CD4-positive, alpha-beta T cell treated with Interleukin-17A for 4 hours (primary cell): ENCODE measurements around the gene NPB.

ENCODE experiments used
- DNase-seq: peaks from one replicate; pipeline ENCODE4 v3.0.0-alpha.2; 2020; ENCODE audit warnings: mixed read lengths

Gene NPB

GRCh38 chr17:81941484-81942166 lies 39.6 kb downstream of the NPB start:
- DNase-seq = no peak

- DNase-seq = no peak
These were observed 40.1 kb downstream of the NPB start for GRCh38 chr17:81942167-81942553.

- DNase-seq = no peak
These were observed 42.8 kb downstream of the NPB start for GRCh38 chr17:81944858-81945257.

GRCh38 chr17:81947189-81947588 lies 45.2 kb downstream of the NPB start, which contains the start of gene MYADML2:
MYADML2 (minus strand) TSS chr17:81947233; CDS start chr17:81941741, 5,492 bp downstream.
- DNase-seq = no peak

- no peak for DNase-seq
These were observed 46.8 kb downstream of the NPB start for GRCh38 chr17:81948635-81949378.

GRCh38 chr17:81950501-81950900 lies 48.5 kb downstream of the NPB start:
- no peak for DNase-seq

GRCh38 chr17:81951785-81952684 lies 50.0 kb downstream of the NPB start:
- no peak for DNase-seq
